IPS-11a (cell line): ENCODE results near the gene NUDT7.

ENCODE experiments used
- H3K4me3 ChIP-seq: one replicate; pipeline ENCODE4 v1.5.1; 2013; ENCODE audit warnings: low read depth, low read length, control low read depth

The NUDT7 gene

DNA sequence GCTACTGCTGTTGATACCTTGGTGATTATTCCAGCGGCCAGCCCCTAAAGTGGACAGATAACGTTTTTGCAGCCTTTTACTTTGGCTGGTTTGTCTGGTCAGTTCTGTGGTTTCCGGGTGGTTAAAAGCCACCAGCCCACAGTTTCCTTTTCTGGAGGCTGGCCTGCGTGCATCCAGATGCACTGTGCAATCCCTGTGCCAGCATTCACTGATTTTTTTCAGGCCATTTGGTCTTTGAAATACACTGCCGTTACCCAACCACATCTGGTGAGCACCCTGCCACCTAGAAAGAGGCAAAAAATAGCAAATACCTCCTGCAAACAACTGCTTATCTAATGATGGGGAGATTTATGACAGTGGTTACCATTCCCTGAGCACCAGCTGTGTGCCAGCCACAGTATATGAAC lies 797 bp downstream of the NUDT7 start:
- H3K4me3 ChIP-seq = peak overlapping the region; percentile 59

DNA sequence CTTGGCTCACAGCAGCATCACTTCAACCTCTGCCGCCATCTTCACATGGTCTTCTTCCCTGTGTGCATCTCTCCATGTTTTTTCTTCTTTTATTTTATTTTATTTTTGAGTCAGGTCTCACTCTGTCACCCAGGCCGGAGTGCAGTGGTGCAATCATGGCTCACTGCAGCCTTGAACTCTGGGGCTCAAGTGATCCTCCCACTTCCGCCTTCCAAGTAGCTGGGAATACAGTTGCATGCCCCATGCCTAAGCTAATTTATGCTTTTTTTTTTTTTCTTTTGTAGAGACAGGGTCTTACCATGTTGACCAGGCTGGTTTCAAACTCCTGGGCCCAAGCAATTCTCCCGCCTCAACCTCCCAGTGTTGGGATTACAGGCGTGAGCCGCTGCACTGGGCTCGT lies 1.9 kb downstream of the NUDT7 start:
- no peak overlapping the region for H3K4me3 ChIP-seq

DNA sequence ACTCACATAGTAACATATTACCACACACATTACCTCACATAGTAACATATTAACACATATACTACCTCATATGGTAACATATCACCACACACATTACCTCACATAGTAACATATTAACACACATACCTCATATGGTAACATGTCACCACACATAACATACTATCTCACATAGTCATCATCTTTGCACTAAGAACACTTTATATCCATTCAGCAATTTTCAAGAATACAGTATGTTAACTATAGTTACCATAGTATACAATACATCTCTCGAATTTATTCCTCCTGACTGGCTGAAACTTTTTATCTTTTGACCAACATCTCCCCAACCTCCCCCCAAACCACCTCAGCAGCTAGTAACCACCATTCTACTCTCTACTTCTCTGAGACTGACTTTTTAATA lies 7.6 kb downstream of the NUDT7 start:
- H3K4me3 ChIP-seq = no peak overlapping the region

DNA sequence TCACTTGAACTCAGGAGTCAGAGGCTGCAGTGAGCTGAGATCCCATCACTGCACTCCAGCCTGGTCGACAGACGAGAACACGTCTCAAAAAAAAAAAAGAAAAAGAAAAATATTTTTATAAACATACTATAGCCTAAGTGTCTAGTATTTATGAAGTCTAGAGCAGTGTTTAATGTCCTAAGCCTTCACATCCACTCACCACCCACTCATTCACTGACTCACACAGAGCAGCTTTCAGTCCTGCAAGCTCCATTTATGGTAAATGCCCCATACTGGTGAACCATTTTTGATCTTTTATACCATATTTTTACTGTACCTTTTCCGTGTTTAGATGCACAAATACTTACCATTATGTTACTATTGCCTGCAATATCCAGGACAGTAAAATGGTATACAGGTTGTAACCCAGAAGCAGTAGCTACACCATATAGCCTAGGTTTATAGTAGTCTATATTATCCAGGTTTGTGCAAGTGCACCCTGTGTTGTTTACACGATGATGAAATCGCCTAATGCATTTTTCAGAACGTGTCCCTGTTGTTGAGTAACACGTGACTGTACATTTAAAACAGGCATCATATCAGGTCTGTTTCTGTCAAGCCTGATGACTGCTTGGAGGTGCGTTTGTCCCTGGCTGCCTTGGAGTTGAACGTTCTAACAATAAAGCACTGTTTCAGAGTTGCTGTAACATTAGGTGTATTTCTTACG lies 10.1 kb downstream of the NUDT7 start:
- no peak overlapping the region for H3K4me3 ChIP-seq

DNA sequence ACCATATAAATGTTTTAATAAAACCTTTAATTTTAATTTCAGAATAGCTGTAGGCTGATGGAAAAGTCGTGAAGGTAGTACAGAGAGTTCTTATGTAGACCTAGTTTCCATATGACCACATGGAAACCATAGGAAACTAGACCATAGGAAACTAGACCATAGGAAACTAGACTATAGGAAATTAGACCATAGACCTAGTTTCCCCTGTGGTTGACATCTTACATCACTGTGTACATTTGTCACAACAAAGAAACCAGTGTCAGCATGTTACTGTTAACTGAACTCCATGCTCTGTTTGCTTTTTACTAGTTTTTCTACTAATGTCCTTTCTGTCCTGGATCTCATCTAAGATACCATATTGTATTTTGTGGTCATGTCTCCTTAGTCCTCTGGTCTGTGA lies 14.6 kb downstream of the NUDT7 start:
- H3K4me3 ChIP-seq = no peak overlapping the region

DNA sequence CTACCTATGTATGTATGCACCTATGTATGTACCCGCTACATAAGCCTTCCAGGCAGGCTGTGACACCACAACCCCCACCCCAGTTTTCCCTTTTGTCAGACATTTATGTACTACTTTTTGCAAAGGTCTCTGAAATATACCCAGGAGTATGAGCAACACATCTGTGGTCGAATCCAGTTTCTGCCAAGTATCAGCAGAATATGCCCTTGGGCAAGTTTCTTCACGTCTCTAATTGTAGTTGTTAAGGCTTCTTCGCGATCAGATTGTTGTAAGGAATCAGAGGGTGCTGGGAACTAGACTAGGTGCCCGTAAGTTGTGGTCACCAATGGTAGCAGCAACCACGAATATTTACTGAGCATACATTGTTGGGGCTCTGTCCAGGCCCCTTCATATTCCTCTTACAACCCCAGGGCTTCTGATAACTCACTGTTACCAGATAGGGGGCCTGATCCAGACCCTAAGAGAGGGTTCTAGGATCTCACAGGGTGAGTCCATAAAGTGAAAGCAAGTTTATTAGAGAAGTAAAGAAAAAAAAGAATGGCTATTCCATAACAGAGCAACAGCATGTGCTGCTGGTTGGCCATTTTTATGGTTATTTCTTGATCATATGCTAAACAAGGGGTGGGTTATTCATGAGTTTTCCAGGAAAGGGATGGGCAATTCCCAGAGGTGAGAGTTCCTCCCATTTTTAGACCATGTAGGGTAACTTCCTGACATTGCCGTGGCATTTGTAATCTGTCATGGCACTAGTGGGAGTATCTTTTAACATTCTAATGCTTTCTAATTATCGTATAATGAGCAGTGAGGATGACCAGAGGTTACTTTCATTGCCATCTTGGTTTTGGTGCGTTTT lies 16.6 kb downstream of the NUDT7 start:
- H3K4me3 ChIP-seq = no peak overlapping the region

DNA sequence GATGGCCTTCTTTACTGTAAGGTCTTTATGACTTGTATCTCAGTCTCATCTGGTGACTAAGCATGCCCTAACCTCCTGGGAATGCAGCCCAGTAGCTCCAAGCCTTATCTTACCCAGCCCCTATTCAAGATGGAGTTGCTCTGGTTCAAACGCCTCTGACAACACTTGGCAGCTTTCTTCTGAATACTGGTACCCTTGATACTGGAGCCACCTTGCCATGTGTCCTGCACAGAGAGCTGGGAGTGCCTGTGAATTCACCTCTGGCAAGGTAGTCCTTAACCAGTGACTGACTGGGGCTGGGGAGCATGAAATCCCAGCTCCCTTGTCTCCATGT lies 17.2 kb downstream of the NUDT7 start:
- H3K4me3 ChIP-seq = no peak overlapping the region

DNA sequence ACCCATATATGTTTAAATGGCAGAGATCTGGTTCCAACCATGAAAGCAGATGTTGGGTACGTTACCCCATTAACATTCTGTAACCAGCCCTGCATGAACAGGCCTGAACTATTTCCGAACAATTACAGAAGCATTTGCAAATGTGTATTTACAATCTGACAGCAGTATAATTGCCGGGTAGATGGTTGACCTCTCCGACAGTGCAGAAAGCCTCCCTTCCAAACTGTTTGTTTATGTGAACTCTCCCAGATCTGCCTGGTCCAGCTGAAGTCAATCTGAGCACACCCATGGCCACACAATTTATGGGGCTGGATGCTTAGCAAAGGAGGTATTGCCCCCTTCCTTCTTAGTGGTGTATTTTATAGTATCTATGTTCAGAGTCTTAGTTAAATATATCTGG lies 21.8 kb downstream of the NUDT7 start:
- no peak overlapping the region for H3K4me3 ChIP-seq

DNA sequence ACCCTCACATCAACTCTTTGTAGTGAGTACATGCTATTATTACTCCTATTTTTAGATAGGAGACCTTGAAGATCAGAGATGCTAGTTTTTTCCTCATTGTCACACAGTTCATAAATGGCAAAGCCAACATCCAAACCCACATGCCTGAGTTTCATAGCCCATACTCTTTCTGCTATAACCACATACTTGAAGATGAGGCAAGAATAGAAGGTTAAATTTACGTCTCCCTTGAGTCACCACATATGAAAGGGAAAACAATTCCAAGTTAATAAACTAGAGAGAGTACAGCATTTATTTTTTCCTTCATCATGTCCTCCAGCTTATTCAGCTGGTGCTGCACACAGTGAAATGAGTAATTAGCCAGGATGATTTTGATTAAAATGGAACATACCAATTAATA lies 23.7 kb downstream of the NUDT7 start:
- no peak overlapping the region for H3K4me3 ChIP-seq

DNA sequence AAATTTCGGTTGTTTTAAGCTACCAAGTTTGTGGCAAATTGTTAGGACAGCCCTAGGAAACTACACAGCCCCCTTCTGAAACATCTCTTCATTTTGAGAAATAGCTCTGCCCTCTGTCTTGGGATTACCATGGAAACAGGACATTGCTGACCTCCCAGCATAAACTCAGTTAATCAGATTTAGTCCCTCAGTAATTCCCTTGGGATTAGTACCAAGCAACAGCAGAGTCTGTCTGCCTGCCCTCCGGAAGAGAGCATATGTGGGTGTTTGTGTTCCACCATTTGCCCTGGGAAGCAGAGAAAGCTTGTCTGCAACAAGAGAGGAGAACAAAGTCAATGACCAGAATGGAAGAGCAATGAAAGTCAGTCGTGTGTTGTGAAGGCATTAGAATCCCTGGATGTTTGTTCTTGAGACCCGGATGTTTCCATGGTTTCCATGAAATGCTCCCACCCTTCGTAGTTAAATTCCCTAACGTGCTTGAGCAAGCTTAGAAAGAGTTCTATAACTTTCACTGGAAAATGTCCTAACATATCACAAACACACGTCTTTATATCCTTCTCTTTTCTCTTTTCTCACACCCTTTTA lies 26.2 kb downstream of the NUDT7 start:
- no peak overlapping the region for H3K4me3 ChIP-seq

DNA sequence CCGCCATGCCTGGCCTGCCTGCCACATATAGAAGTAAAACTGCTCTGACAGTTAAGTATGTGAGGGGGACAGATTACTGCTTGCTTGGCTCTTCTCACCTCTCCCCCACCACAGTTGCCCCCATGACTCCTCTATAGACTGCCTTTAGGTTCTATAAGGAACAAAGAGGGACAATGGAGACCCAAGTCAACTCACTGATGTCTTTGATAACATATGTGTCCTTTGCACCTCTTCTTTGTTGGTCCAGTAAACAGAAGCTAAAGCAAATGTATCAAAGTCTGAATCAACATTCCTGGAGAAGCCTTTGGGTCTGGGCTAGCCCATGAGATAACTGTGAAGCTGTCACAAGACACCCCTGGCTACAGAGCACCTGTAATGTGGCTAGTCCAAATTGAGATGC lies 27.1 kb downstream of the NUDT7 start:
- no peak overlapping the region for H3K4me3 ChIP-seq

DNA sequence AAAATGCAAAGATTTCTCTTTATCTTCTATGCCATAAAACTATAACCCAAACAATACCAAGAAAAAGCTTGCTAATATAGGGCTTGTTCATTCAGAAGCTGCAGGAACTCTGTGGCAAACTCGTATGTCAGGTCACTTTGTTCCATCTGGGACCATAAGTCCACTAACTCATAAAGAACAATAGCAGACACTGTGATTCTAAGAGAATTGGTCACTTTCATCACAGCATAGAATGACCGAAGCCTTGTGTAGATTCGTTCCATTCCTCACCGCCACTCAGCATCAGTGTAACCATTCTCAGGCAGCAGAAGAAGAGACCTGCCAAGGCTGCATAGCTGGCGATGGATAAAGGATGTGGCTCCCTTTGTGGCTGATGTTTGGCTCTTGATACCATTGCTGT lies 35.7 kb downstream of the NUDT7 start:
- H3K4me3 ChIP-seq = no peak overlapping the region

DNA sequence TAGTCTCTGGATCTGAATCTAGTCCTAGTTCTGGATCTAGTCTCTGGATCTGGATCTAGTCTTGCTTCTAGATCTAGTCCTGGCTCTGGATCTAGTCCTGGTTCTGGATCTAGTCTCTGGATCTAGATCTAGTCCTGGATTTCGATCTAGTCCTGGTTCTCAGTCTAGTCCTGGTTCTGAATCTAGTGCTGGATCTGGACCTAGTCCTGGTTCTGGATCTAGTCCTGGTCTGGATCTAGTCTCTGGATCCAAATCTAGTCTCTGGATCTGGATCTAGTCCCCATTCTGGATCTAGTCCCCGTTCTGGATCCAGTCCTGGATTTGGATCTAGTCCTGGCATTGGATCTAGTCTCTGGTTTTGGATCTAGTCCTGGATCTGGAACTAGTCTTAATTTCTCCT lies 36.2 kb downstream of the NUDT7 start:
- H3K4me3 ChIP-seq = no peak overlapping the region

DNA sequence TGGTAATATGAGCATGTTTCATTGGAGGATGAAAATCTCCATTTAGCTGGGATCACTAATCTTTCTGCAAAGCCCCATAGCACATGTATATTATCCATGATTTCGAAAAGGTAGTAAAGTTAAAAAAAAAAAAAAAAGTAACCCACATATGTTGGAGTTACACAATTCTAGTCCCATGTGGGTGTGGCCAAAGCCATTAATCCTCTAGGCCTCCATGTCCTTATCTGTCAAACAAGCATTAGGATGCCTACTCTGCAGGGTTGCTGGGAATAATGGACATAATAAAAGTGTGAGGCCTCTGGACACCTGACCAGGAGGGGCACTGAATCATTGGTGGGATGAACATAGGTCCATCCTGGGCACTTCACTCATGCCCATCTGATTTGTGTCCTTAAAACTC lies 36.9 kb downstream of the NUDT7 start:
- H3K4me3 ChIP-seq = no peak overlapping the region

DNA sequence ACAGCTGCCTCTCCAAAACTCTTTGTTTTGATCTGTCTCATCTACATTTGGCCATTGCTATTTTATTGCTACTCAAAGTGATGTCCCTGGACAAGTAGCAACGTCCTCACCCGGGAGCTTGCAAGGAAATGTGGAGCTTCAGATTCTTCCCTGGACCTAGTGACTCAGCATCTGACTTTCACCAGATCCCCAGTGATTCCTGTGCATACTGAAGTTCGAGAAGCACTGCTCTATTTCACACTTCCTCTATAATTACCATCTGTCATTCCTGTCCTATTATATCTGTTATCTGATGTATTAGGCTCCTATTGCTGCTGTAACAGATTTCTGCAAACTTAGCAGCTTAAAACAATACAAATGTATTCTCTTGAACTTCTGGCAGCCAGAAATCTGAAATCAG lies 37.5 kb downstream of the NUDT7 start:
- no peak overlapping the region for H3K4me3 ChIP-seq

DNA sequence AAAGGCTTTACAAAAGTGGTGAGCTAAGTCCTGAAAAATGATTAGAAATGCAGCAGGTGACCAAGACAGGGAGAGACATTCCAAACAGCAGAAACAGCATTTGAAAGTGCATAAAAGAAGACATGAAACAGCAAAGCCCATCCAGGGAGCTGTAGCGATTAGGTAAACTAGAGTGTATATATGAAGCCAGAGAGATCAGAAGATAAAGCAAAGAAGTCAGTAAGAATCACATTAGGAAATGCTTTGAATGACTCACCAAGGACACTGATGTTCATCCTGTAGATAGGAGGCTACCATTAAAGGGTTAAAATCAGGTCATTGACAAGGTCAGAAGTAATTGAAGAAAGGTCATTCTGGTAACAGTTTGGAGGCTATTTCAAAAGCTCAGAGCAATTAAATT lies 38.5 kb downstream of the NUDT7 start:
- H3K4me3 ChIP-seq = no peak overlapping the region

DNA sequence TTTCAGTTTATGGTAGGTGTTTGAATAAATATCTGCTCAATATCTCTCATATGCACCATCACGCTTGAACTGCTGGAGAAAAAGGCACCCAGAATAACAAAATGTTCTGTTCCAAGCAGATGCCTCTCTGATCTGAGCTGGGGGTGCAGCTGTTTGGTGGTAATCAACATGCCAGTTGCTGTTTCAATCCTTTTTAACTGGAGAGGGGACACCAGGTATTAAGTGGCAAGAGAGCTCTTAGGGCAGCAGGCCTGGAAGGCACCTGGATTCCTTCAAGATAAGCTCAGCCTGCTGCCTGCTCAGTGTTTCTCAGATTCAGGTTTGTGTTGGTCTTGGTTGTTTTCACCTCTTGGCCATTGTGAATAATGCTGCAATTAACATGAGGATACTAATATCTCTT lies 38.9 kb downstream of the NUDT7 start:
- H3K4me3 ChIP-seq = no peak overlapping the region

DNA sequence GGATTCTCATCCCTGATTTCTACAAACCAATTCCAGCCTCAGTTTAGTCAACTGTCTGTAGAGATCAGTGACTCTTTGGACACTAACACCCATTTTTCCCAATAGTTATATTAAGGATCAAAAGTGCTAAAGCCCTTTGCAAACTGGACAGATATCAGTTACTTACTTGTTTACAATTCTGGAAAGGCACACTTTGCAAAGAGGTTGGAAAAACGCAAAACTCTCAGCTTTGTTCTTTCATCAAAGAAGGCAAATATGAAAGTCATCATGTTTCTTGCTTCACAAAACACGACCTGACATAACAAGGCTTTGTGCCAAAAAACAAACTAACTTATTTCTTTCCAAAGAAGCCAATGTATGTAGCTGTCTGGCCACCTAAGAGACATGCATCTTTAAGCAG lies 39.9 kb downstream of the NUDT7 start:
- no peak overlapping the region for H3K4me3 ChIP-seq

DNA sequence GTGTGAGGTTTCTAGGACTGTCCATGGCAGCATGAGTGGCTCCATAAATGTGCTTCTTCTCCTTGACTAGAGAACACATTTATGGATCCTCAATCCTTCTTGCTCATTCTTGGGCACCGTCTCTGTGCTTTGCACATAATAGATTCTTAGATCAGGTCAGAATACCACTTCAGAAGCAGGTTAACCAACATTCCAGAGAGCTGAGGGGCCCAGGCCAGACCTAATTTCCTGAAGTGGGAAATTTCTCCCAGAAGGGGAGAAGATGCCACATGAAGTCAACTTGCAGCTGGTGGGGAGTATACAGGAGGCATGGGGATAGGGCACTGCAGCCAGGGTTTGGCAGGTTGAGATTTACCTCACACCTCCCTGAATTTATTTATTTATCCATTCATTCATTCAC lies 41.7 kb downstream of the NUDT7 start:
- no peak overlapping the region for H3K4me3 ChIP-seq

DNA sequence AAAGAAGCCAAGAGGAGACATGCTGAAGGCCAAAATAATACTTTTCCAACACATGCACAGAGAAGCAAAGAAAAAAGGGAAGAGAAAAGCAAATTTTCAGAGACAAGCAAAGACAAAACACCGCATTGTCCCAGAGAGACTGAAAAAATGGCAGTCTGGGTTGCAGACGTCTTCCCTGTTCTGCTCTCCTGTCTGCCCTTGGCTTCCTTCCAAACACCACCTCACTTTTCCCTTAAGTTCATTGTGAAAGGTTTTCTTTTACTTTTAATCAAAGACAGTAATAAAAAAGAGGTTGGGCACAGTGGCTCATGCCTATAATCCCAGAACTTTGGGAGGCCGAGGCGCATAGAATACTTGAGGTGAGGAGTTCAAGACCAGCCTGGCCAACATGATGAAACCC lies 44.9 kb downstream of the NUDT7 start:
- no peak overlapping the region for H3K4me3 ChIP-seq

DNA sequence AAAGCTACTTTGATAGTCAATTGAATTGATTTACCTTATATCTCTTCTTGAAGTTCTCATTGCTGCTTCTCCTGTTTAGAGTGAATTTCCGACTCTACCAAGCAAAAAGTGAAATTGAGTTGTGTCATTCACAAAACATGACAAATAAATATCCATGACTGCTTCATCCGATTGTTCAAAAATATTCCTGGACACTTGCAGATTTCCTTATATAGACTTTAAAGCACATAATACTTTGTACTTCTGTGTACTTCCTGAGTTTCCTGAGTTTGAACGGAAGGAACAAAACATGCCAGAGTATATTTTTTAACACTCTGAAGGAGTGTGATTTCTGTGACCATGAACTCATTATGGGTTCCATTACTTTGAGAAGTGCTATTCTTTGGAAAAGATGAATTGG lies 45.5 kb downstream of the NUDT7 start:
- no peak overlapping the region for H3K4me3 ChIP-seq
